NT2/D1 (cell line): Measurements from ENCODE around the gene DALRD3.
A peak's percentile ranks its signal among the peaks of the same experiment; 100 is the strongest.

Experiments
- DNase-seq: peaks from one replicate; pipeline ENCODE4 v3.0.0-alpha.2; 2011; ENCODE audit warnings: low read depth, low spot score
- H3K27me3 ChIP-seq: 2 replicates; pipeline ENCODE4 v1.6.0; 2011; ENCODE audit warnings: mild to moderate bottlenecking; ENCODE audit not compliant: insufficient read length, insufficient read depth
- H3K36me3 ChIP-seq: 2 replicates; pipeline ENCODE4 v1.6.1; 2011; ENCODE audit warnings: mild to moderate bottlenecking, low read length, mixed read lengths; ENCODE audit not compliant: insufficient read depth, insufficient read length
- H3K4me1 ChIP-seq: 2 replicates; pipeline ENCODE4 v1.5.1; 2011; ENCODE audit not compliant: insufficient read depth, insufficient read length
- H3K4me3 ChIP-seq: 2 replicates; pipeline ENCODE4 v1.5.1; 2011; ENCODE audit warnings: low read depth; ENCODE audit not compliant: insufficient read length
- H3K9ac ChIP-seq: 2 replicates; pipeline ENCODE4 v1.6.0; 2011; ENCODE audit warnings: low read depth; ENCODE audit not compliant: insufficient read length
- H3K9me3 ChIP-seq: 2 replicates; pipeline ENCODE4 v1.5.1; 2011; ENCODE audit warnings: mild to moderate bottlenecking, low read length; ENCODE audit not compliant: insufficient read depth
- SUZ12 ChIP-seq: IDR thresholded peaks from 2 replicates; pipeline ENCODE4 v1.6.1; 2011; ENCODE audit not compliant: insufficient read length, insufficient read depth; ENCODE audit errors: extremely low read depth
- YY1 ChIP-seq: IDR thresholded peaks from 2 replicates; pipeline ENCODE4 v1.6.1; 2011; ENCODE audit not compliant: insufficient read length, insufficient read depth
- ZNF274 ChIP-seq: IDR thresholded peaks from 2 replicates; pipeline ENCODE4 v1.6.1; 2011; ENCODE audit warnings: mild to moderate bottlenecking, low read depth, low read length

DALRD3 gene

GRCh38 chr3:49007771-49008528 is 10.4 kb downstream of the DALRD3 start:
- Histone ChIP-seq H3K27me3 (no peaks in the 10 kb centered on the region), H3K4me1 (peaks cover 8% of the 10 kb centered on the region), H3K36me3 (peaks cover 39% of the 10 kb centered on the region), H3K4me3 (peak overlapping the region; percentile 99), H3K9ac (peak overlapping the region; percentile 100), H3K9me3 (no peaks in the 10 kb centered on the region)
- DNase-seq = peak; percentile 75
- no peak for TF ChIP-seq SUZ12
- TF ChIP-seq ZNF274 = no peak
- no peak for TF ChIP-seq YY1

GRCh38 chr3:49007068-49007770 is 11.2 kb downstream of the DALRD3 start, which contains the start of gene WDR6:
Gene WDR6, plus strand, starts transcription at chr3:49007391. Its CDS starts 41 bp downstream, at chr3:49007432.
- DNase-seq = peak; percentile 97
- peaks cover 4% of the 10 kb centered on the region for H3K4me1 ChIP-seq
- H3K27me3 ChIP-seq = no peaks in the 10 kb centered on the region
- peak within 1 kb of the TSS; percentile 100 for H3K9ac ChIP-seq
- no peaks in the 10 kb centered on the region for H3K9me3 ChIP-seq
- H3K36me3 ChIP-seq = peaks cover 32% of the 10 kb centered on the region
- H3K4me3 ChIP-seq = peak within 1 kb of the TSS; percentile 99
- TF ChIP-seq SUZ12 = no peak
- no peak for TF ChIP-seq ZNF274
- no peak for TF ChIP-seq YY1

- peak overlapping the region; percentile 99 for H3K4me3 ChIP-seq
- H3K36me3 ChIP-seq = peaks cover 25% of the 10 kb centered on the region
- TF ChIP-seq YY1 (no peak), SUZ12 (no peak), ZNF274 (no peak)
- no peak for DNase-seq
- no peaks in the 10 kb centered on the region for H3K27me3 ChIP-seq
- H3K4me1 ChIP-seq = peaks cover 4% of the 10 kb centered on the region
- no peaks in the 10 kb centered on the region for H3K9me3 ChIP-seq
- H3K9ac ChIP-seq = peak overlapping the region; percentile 100
Observed at GRCh38 chr3:49006408-49007067, 11.8 kb downstream of the DALRD3 start.

GRCh38 chr3:49005998-49006397 is 12.4 kb downstream of the DALRD3 start:
- H3K27me3 ChIP-seq = no peaks in the 10 kb centered on the region
- no peak for DNase-seq
- no peaks in the 10 kb centered on the region for H3K9me3 ChIP-seq
- H3K4me3 ChIP-seq = no peak overlapping the region
- no peak for TF ChIP-seq SUZ12
- no peak for TF ChIP-seq ZNF274
- no peak for TF ChIP-seq YY1
- H3K4me1 ChIP-seq = peaks cover 4% of the 10 kb centered on the region
- peak overlapping the region; percentile 100 for H3K9ac ChIP-seq
- peaks cover 21% of the 10 kb centered on the region for H3K36me3 ChIP-seq

- Histone ChIP-seq H3K4me1 (peaks cover 9% of the 10 kb centered on the region), H3K4me3 (no peak overlapping the region), H3K27me3 (no peaks in the 10 kb centered on the region), H3K9ac (no peak overlapping the region), H3K36me3 (peaks cover 20% of the 10 kb centered on the region), H3K9me3 (no peaks in the 10 kb centered on the region)
- DNase-seq = no peak
- TF ChIP-seq YY1 (no peak), ZNF274 (no peak), SUZ12 (no peak)
Observed at GRCh38 chr3:49005303-49005680, 13.1 kb downstream of the DALRD3 start.

- no peak overlapping the region for H3K9ac ChIP-seq
- H3K27me3 ChIP-seq = no peaks in the 10 kb centered on the region
- H3K36me3 ChIP-seq = peaks cover 15% of the 10 kb centered on the region
- DNase-seq = no peak
- no peaks in the 10 kb centered on the region for H3K9me3 ChIP-seq
- H3K4me3 ChIP-seq = no peak overlapping the region
- TF ChIP-seq YY1 (no peak), SUZ12 (no peak), ZNF274 (no peak)
- peaks cover 10% of the 10 kb centered on the region for H3K4me1 ChIP-seq
Observed at GRCh38 chr3:49004352-49005302, 13.8 kb downstream of the DALRD3 start.
